Measurements from ENCODE around the gene CCL2. TPM values are rescaled to one million over a fixed set of nuclear protein-coding genes. Genes with fewer than 3 reads are reported as not detected.

Gene CCL2
- not detected for total RNA-seq

GRCh38 chr17:34254651-34255380, at the start of gene CCL2:
Gene CCL2 (plus strand): TSS chr17:34255285. CDS start chr17:34255350, 65 bp downstream.

GRCh38 chr17:34269969-34270368, 14.9 kb downstream of the CCL2 start, which contains the start of gene CCL7:
Gene CCL7 (plus strand): TSS chr17:34270221. CDS start chr17:34270291, 70 bp downstream.

DNA sequence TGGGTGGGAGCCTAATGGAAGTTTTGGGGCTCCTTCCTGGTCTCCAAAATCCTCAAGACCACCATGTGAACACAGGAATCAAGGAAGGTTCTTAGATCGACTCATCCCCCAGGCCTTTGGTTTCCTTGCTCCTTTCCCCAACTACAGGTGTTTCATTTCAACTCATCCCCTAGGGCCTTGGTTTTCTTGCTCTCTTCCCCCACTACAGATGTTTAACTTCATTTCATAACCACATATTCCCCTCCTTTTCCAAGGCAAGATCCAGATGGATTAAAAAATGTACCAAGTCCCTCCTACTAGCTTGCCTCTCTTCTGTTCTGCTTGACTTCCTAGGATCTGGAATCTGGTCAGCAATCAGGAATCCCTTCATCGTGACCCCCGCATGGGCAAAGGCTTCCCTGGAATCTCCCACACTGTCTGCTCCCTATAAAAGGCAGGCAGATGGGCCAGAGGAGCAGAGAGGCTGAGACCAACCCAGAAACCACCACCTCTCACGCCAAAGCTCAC, 30.3 kb downstream of the CCL2 start, which contains the start of gene CCL11:
CCL11 (plus strand) TSS at position 457 of the 507 bp plus-strand sequence. CDS start 67 bp downstream, outside the sequence.

Other genes with a start within 250 kb of the CCL2 start
- gene CCL7, start 14.9 kb downstream of the CCL2 start, total RNA-seq, result not detected
- gene CCL11, start 30.5 kb downstream of the CCL2 start, total RNA-seq, result not detected
- gene CCL8, start 64.2 kb downstream of the CCL2 start, total RNA-seq, result not detected
- not detected for gene CCL13, start 101.2 kb downstream of the CCL2 start, total RNA-seq
- gene CCL1, start 107.9 kb downstream of the CCL2 start, total RNA-seq, result under 1 TPM in 1 of 2 experiments, not detected in 1; 0.58 TPM